Measurements from ENCODE around the gene SPRR5. TPM values are rescaled to one million over a fixed set of nuclear protein-coding genes. Genes with fewer than 3 reads are reported as not detected.

Gene SPRR5
- polyA plus RNA-seq, 1 donor (not counting 4 experiments of a cell fraction or from before 2014, with no cell fraction given), result 0.30 TPM

DNA sequence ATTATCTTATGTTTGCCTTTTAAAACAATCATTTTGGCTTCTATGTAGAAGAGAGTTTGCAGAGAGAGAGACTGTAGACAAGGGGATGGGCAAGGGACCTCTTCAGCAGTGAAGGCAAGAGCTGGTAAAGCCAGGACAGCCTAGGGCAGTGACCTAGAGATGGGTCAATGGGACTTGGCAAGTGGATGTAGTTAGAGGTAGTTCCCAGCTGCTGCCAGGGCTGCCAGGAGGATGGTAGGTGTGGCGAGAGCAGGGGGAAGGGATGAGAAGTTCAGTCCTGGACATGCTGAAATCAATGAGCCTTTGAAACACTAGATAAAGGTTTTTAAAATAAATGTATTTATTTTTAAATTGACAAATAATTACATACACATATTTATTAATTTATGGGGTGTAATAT is 6.4 kb upstream of the SPRR5 start:
- Histone ChIP-seq H3K36me3 (ENCODE audit: control insufficient read depth in 2 of 2, extremely low read depth in 1 of 2, insufficient read depth in 2 of 2, low read length in 2 of 2) (no peaks in the 10 kb centered on the region), H3K4me2 (ENCODE audit: control insufficient read depth, extremely low read depth, insufficient read depth, low read depth, low read length) (no peak overlapping the region), H2AFZ (ENCODE audit: control insufficient read depth, low read length) (no peak overlapping the region), H3K9me1 (ENCODE audit: control insufficient read depth, extremely low read depth, insufficient read depth, low read length) (no peaks in the 10 kb centered on the region), H3K4me1 (ENCODE audit: control insufficient read depth, extremely low read depth, insufficient read depth, low read length) (peaks cover 10% of the 10 kb centered on the region), H3K4me3 (ENCODE audit: control insufficient read depth in 2 of 3, extremely low read depth in 1 of 3, insufficient read depth in 2 of 3, low read depth in 1 of 3, low read length in 3 of 3) (no peak overlapping the region), H3K27ac (ENCODE audit: control insufficient read depth, insufficient read depth, low read length) (no peak overlapping the region), H3K27me3 (ENCODE audit: control insufficient read depth, extremely low read depth, insufficient read depth, low read length) (no peaks in the 10 kb centered on the region), H3K9ac (ENCODE audit: control insufficient read depth, extremely low read depth, insufficient read depth, low read length) (no peak overlapping the region), H3K9me3 (ENCODE audit: control insufficient read depth, low read depth, low read length) (no peaks in the 10 kb centered on the region), H4K20me1 (ENCODE audit: control insufficient read depth, extremely low read depth, insufficient read depth, low read length) (no peaks in the 10 kb centered on the region), H3K79me2 (ENCODE audit: control insufficient read depth, insufficient read depth, low read length) (no peaks in the 10 kb centered on the region)
- no peak for FAIRE-seq
- dilution Hi-C loops (cut with MboI; ENCODE audit: extremely low pct_ligation_motif_present, low sequenced_read_pairs), result no loop called here
- DNase-seq (ENCODE audit: low read depth, low spot score), result no peak
- TF ChIP-seq EZH2 (IDR thresholded peaks at IDR 0.05; ENCODE audit: low read length), result no peak
- TF ChIP-seq, protein P1, sequence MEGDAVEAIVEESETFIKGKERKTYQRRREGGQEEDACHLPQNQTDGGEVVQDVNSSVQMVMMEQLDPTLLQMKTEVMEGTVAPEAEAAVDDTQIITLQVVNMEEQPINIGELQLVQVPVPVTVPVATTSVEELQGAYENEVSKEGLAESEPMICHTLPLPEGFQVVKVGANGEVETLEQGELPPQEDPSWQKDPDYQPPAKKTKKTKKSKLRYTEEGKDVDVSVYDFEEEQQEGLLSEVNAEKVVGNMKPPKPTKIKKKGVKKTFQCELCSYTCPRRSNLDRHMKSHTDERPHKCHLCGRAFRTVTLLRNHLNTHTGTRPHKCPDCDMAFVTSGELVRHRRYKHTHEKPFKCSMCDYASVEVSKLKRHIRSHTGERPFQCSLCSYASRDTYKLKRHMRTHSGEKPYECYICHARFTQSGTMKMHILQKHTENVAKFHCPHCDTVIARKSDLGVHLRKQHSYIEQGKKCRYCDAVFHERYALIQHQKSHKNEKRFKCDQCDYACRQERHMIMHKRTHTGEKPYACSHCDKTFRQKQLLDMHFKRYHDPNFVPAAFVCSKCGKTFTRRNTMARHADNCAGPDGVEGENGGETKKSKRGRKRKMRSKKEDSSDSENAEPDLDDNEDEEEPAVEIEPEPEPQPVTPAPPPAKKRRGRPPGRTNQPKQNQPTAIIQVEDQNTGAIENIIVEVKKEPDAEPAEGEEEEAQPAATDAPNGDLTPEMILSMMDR (optimal IDR thresholded peaks at IDR 0.05 in 1 of 3, IDR thresholded peaks at IDR 0.05 in 1 of 3, conservative IDR thresholded peaks at IDR 0.05 in 1 of 3; ENCODE audit: extremely low read depth in 1 of 3, insufficient read depth in 2 of 3, low read length in 3 of 3), result no peak

DNA sequence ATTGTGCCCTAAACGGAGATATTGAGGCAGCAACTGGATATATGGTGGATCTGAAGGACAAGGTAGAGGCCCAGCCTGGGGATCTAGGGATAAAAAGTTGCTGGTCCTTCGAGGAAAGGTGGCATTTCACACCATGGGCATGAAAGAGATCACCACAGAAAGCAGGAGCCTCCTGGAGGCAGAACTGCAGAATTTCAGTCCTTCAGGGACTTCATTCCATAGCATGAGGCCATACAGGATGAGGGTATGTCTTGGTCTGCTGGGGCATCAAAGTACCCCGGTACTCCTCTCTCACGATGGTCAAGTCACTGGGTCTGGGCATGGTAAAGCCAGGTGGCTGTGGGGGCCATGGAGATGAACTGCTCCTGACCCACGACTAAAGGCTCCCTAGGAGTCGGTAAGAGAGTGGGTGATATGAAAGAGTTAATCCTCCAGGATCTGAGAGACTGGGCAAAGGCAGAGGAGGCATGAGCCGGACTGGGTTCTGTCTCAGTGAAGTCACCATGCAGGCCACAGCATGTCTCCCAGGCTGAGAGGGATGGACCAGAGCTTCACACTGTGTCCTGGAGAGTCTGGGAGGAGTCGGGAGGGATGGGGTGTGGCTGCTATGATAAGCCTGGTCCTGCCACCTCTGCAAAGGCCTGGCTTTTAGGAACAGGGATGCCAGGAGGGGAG is 5.8 kb upstream of the SPRR5 start:
- no peak for DNase-seq (ENCODE audit: low read depth, low spot score)
- H3K27me3 ChIP-seq (ENCODE audit: control insufficient read depth, extremely low read depth, insufficient read depth, low read length), result no peaks in the 10 kb centered on the region

More for the DNA sequence above, 5.8 kb upstream of the SPRR5 start:
- peak overlapping the region; percentile 51 for H2AFZ ChIP-seq (ENCODE audit: control insufficient read depth, low read length)
- H3K4me3 ChIP-seq (ENCODE audit: control insufficient read depth in 2 of 3, extremely low read depth in 1 of 3, insufficient read depth in 2 of 3, low read depth in 1 of 3, low read length in 3 of 3), result no peak overlapping the region
- H3K36me3 ChIP-seq (ENCODE audit: control insufficient read depth in 2 of 2, extremely low read depth in 1 of 2, insufficient read depth in 2 of 2, low read length in 2 of 2), result no peaks in the 10 kb centered on the region
- H3K4me2 ChIP-seq (ENCODE audit: control insufficient read depth, extremely low read depth, insufficient read depth, low read depth, low read length), result peak overlapping the region; percentile 39
- H3K79me2 ChIP-seq (ENCODE audit: control insufficient read depth, insufficient read depth, low read length), result no peaks in the 10 kb centered on the region
- peaks cover 14% of the 10 kb centered on the region for H3K4me1 ChIP-seq (ENCODE audit: control insufficient read depth, extremely low read depth, insufficient read depth, low read length)
- dilution Hi-C loops (cut with MboI; ENCODE audit: extremely low pct_ligation_motif_present, low sequenced_read_pairs), result no loop called here
- no peak overlapping the region for H3K9ac ChIP-seq (ENCODE audit: control insufficient read depth, extremely low read depth, insufficient read depth, low read length)
- no peaks in the 10 kb centered on the region for H3K9me3 ChIP-seq (ENCODE audit: control insufficient read depth, low read depth, low read length)
- no peaks in the 10 kb centered on the region for H4K20me1 ChIP-seq (ENCODE audit: control insufficient read depth, extremely low read depth, insufficient read depth, low read length)
- no peak for TF ChIP-seq EZH2 (IDR thresholded peaks at IDR 0.05; ENCODE audit: low read length)
- TF ChIP-seq, protein P1 (optimal IDR thresholded peaks at IDR 0.05 in 1 of 3, IDR thresholded peaks at IDR 0.05 in 1 of 3, conservative IDR thresholded peaks at IDR 0.05 in 1 of 3; ENCODE audit: extremely low read depth in 1 of 3, insufficient read depth in 2 of 3, low read length in 3 of 3), result peak; percentile 33 to 56 (median 43)
- H3K9me1 ChIP-seq (ENCODE audit: control insufficient read depth, extremely low read depth, insufficient read depth, low read length), result no peaks in the 10 kb centered on the region
- no peak overlapping the region for H3K27ac ChIP-seq (ENCODE audit: control insufficient read depth, insufficient read depth, low read length)
- peak; percentile 99 for FAIRE-seq

Data from keratinocyte (primary cell).